HG02623 (cell line): ENCODE data around the gene KYNU.
"Not testable (repeated sequence)": the region's sequence is repeated elsewhere in the genome, so short reads cannot be mapped to it uniquely, and the experiment has no call there.

Experiments
- ATAC-seq: cut with Tn5 transposase; IDR thresholded peaks from one replicate; pipeline ENCODE4 v1.9.1; 2021; ENCODE audit warnings: moderate library complexity; ENCODE audit not compliant: unreplicated experiment

KYNU gene

GRCh38 chr2:142877216-142877838 lies at the start of gene KYNU:
KYNU (plus strand) TSS chr2:142877664; CDS start chr2:142885368, 7,704 bp downstream.
- peak; percentile 53 for ATAC-seq

- ATAC-seq: no peak
These were observed 43.4 kb upstream of the KYNU start for GRCh38 chr2:142834021-142834420.

- no peak for ATAC-seq
These were observed 37.0 kb upstream of the KYNU start for GRCh38 chr2:142840436-142840835.

- no peak for ATAC-seq
These were observed 35.7 kb upstream of the KYNU start for GRCh38 chr2:142841788-142842187.

- ATAC-seq: no peak
These were observed 35.1 kb upstream of the KYNU start for GRCh38 chr2:142842369-142842768.

- no peak for ATAC-seq
These were observed 33.7 kb upstream of the KYNU start for GRCh38 chr2:142843731-142844130.

GRCh38 chr2:142848023-142848606 lies 29.3 kb upstream of the KYNU start:
- ATAC-seq: no peak

- no peak for ATAC-seq
These were observed 27.6 kb upstream of the KYNU start for GRCh38 chr2:142849820-142850219.

GRCh38 chr2:142853912-142854311 lies 23.6 kb upstream of the KYNU start:
- no peak for ATAC-seq

- ATAC-seq: no peak
These were observed 20.0 kb upstream of the KYNU start for GRCh38 chr2:142857256-142858164.

- ATAC-seq: no peak
These were observed 18.5 kb upstream of the KYNU start for GRCh38 chr2:142858961-142859360.

- no peak for ATAC-seq
These were observed 15.2 kb upstream of the KYNU start for GRCh38 chr2:142862299-142862698.

GRCh38 chr2:142862847-142863246 lies 14.6 kb upstream of the KYNU start:
- no peak for ATAC-seq

GRCh38 chr2:142863485-142863961 lies 13.9 kb upstream of the KYNU start:
- no peak for ATAC-seq

GRCh38 chr2:142864605-142865004 lies 12.9 kb upstream of the KYNU start:
- not testable (repeated sequence) for ATAC-seq

GRCh38 chr2:142865924-142866323 lies 11.5 kb upstream of the KYNU start:
- peak; percentile 93 for ATAC-seq

GRCh38 chr2:142866426-142866825 lies 11.0 kb upstream of the KYNU start:
- ATAC-seq: peak; percentile 10

- ATAC-seq: no peak
These were observed 10.3 kb upstream of the KYNU start for GRCh38 chr2:142867136-142867535.

- ATAC-seq: no peak
These were observed 9.2 kb upstream of the KYNU start for GRCh38 chr2:142868229-142868762.

- ATAC-seq: not testable (repeated sequence)
These were observed 8.4 kb upstream of the KYNU start for GRCh38 chr2:142869065-142869460.

- no peak for ATAC-seq
These were observed 7.9 kb upstream of the KYNU start for GRCh38 chr2:142869461-142870106.
